ENCODE measurements around the gene FIGNL2.

DNA sequence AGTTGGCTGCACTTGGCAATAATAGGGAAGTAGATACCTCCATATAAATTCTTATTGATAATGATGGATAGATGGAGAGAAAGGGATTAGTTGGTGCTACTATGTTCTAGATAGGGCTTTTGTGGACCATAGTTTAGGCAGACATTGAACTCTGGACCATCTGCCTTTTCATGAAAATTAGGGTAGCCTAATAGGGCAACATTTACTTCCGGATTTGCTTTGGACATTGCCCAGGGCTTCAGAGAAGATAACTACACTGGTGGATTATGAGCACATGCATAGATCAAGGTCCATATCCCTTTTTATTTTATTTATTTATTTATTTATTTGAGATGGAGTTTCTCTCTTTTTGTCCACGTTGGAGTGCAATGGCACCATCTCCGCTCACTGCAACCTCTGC lies 70.5 kb downstream of the FIGNL2 start:
- TF ChIP-seq EP300 (IDR thresholded peaks at IDR 0.05) (no peak), POLR2A (IDR thresholded peaks at IDR 0.05) (no peak)
